ENCODE results near the gene ACD.

DNA sequence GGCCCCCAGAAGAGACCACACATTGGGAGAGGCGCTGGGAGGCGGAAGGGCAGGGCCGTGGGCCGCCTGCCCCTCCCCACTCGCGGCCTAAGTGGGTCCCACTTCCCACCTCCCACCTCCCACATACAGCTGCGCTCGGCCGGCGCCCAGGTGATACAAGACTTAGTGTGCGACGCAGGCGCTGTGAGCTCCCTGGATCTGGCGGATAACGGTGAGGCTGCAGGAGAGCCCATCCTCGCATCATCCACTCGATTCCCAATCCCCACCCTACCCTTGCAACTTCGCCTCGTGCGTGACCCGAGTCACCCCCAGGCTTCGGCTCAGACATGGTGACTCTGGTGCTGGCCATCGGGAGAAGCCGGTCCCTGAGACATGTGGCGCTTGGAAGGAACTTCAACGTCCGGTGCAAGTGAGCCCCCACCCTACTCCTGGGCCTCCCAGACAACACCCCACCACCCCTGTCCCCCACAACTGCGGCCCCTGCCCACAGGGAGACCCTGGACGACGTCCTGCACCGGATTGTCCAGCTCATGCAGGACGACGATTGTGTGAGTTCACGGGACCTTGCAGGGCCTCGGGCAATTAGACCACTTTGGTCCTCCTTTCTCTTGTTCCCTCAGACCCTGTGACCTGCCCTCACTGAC lies 11.2 kb downstream of the ACD start:
- TF ChIP-seq NFE2L2 (IDR thresholded peaks at IDR 0.05; ENCODE audit: low read depth, low read length): no peak
- TF ChIP-seq, protein P1, sequence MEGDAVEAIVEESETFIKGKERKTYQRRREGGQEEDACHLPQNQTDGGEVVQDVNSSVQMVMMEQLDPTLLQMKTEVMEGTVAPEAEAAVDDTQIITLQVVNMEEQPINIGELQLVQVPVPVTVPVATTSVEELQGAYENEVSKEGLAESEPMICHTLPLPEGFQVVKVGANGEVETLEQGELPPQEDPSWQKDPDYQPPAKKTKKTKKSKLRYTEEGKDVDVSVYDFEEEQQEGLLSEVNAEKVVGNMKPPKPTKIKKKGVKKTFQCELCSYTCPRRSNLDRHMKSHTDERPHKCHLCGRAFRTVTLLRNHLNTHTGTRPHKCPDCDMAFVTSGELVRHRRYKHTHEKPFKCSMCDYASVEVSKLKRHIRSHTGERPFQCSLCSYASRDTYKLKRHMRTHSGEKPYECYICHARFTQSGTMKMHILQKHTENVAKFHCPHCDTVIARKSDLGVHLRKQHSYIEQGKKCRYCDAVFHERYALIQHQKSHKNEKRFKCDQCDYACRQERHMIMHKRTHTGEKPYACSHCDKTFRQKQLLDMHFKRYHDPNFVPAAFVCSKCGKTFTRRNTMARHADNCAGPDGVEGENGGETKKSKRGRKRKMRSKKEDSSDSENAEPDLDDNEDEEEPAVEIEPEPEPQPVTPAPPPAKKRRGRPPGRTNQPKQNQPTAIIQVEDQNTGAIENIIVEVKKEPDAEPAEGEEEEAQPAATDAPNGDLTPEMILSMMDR (conservative IDR thresholded peaks at IDR 0.05; ENCODE audit: low read depth, low read length): no peak
- no peak for TF ChIP-seq POLR2A (IDR thresholded peaks at IDR 0.05; ENCODE audit: low read depth, low read length)

Measured in IMR-90 (cell line).